Neural progenitor cell (in vitro differentiated cells): ENCODE data around the gene MAST1.

Experiments
- CTCF ChIP-seq: fragments of 200-600 bp; sonication (generic); IDR thresholded peaks from 2 replicates; pipeline ENCODE4 v1.5.1; 2017; ENCODE audit warnings: antibody characterized with exemption, mild to moderate bottlenecking
- EZH2phosphoT487 ChIP-seq: fragments of 200-600 bp; sonication (generic); IDR thresholded peaks from 2 replicates; pipeline ENCODE4 v1.6.1; 2017; ENCODE audit warnings: antibody characterized with exemption

DNA sequence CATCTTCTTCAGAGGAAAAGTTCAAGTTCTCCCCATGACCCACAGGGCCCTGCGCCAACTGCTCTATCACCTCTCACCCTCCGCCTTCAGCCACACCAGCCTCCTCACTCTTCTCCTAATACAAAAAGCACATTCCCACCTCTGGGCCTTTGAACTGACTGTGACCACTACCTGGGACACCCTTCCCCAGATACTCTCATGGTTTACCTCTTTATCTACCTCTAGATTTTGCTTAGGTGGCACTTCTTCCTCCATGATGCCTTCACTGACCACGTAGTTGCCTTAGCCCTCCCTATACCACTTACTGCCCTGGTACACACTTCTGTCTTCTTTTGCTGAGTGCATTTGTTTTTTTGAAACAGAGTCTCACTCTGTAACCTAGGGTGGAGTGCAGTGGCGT is 84.6 kb downstream of the MAST1 start:
- no peak for TF ChIP-seq CTCF
- TF ChIP-seq EZH2phosphoT487, result no peak
